Adrenal gland (tissue), 12 donors: ENCODE data around the gene REP15. TPM values are rescaled to one million over a fixed set of nuclear protein-coding genes. Genes with fewer than 3 reads are reported as not detected.
A peak's percentile ranks its signal among the peaks of the same experiment; 100 is the strongest.

Experiments used
- DNase-seq, 7 donors: peaks; one replicate each; pipeline ENCODE4 v3.0.0-alpha.2; 2019 to 2020
- H3K27ac ChIP-seq, 5 donors: fragments of 200-600 bp; sonication (generic) in 4 of 5; 1 replicate in 3 of 5; 2 replicates in 2 of 5; pipeline versions ENCODE4 v1.5.1 to v1.8.0; 2016 to 2020; ENCODE audit warnings: mild to moderate bottlenecking in 1 of 5
- H3K27me3 ChIP-seq: fragments of 200-600 bp; 2 replicates; pipeline ENCODE4 v1.8.0; 2021
- H3K36me3 ChIP-seq, 2 donors: fragments of 200-600 bp; replicated peaks in 1 of 2; 1 replicate in 1 of 2; 2 replicates in 1 of 2; pipeline versions ENCODE4 v1.5.1 to v1.8.0; 2018 to 2022
- H3K4me1 ChIP-seq, 2 donors: fragments of 200-600 bp; replicated peaks in 1 of 2; 1 replicate in 1 of 2; 2 replicates in 1 of 2; pipeline versions ENCODE4 v1.5.1 to v1.8.0; 2018 to 2021
- H3K4me3 ChIP-seq, 4 donors: fragments of 200-600 bp; sonication (generic) in 3 of 4; one replicate each; pipeline ENCODE4 v1.5.1; 2016 to 2018
- H3K9me3 ChIP-seq, 3 donors: fragments of 200-600 bp; sonication (generic) in 1 of 3; replicated peaks in 1 of 3; 1 replicate in 2 of 3; 2 replicates in 1 of 3; pipeline versions ENCODE4 v1.5.1 to v1.8.0; 2016 to 2021
- POLR2A ChIP-seq, 2 donors: fragments of 450-650 bp; IDR thresholded peaks; one replicate each; pipeline ENCODE4 v1.6.1; 2017; ENCODE audit warnings: antibody characterized with exemption in 2 of 2, mild to moderate bottlenecking in 2 of 2, moderate library complexity in 1 of 2
- WGBS, 4 donors: extraction: QIAGEN DNeasy Blood & Tissue Kit in 2 of 4; methylation state at CpG; one replicate each; pipeline versions ENCODE4 v1.1.5 to v1.1.7; 2013 to 2017; 5-methylcytosine and 5-hydroxymethylcytosine counted together
- intact Hi-C, 2 donors: fragments of 100-400 bp; cut with DNase I; formaldehyde crosslinking; loops; one replicate each; pipeline versions ENCODE4 v1.14.1 to v1.15.0; 2022 to 2023
- polyA plus RNA-seq, 3 donors: library from polyadenylated mRNA; stranded (reverse); fragments of 200-250 nt in 2 of 3; fragments of 350-450 nt in 1 of 3; fragmentation: Illumina TruSeq in 1 of 3; extraction: RNeasy Lipid Tissue Mini Kit (QIAGEN cat#74804) in 1 of 3; gene quantifications; one replicate each; pipeline ENCODE4 v1.2.3, GENCODE V29; 2013 to 2014
- total RNA-seq, 9 donors: library from RNA; depleted of rRNA in 4 of 9; stranded (reverse); fragments of >200 nt in 4 of 9; fragments of 120-200 nt in 1 of 9; fragmentation: NEBNext Ultra II Directional in 1 of 9; extraction: Animal tissue kit (Norgen Biotek cat#: 25700) in 1 of 9; gene quantifications; one replicate each; pipeline versions ENCODE4 v1.1.0 to v1.2.4, GENCODE V29; 2013 to 2023
- TF ChIP-seq, protein P1 (sequence below), 6 experiments: fragments of 450-650 bp in 4 of 6; fragments of 200-600 bp in 2 of 6; sonication (generic) in 1 of 6; IDR thresholded peaks; 1 replicate in 5 of 6; 2 replicates in 1 of 6; pipeline versions ENCODE4 v1.5.1 to v1.8.0; 2016 to 2021; ENCODE audit warnings: antibody characterized with exemption in 6 of 6, mild to moderate bottlenecking in 2 of 6, moderate library complexity in 1 of 6
- donor health status: healthy with polysubstance abuse.
- donor health status: Bipolar disorder and iron deficiency.
- donor health status: DM: yes; HTN: yes; CAD: no.
- donor health status: DM: no; HTN: no; CAD: no.
- donor health status: DM: no; HTN: no; CAD: no.
- donor health status: DM: yes; HTN: yes; CAD: no.

Gene REP15
- total and polyA plus RNA-seq, 12 donors, result 0.91 to 5.2 (median 1.8) TPM; not detected in 2

DNA sequence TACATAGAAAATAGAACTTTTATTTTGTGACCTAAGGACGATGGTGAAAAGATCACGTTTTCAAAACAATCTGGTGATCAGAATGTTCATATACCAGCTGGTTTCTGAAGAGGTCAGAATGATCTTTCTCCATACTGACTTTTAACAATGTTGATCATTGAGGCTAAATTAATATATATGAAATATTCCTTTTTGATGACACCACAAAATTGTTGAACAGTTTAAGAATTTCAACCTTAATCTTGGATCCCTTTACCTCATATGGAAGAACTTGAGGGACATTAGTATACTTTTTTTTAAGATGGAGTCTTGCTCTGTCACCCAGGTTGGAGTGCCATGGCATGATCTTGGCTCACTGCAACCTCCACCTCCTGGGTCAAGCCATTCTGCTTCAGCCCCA lies 2.8 kb upstream of the REP15 start:
- 84 to 93% (median 91%) methylated on average over 2 of the region's 2 CpGs for WGBS, 4 donors
- Histone ChIP-seq H3K36me3 (peaks cover 0 to 66% of the 10 kb centered on the region in 2 donors), H3K27me3 (no peaks in the 10 kb centered on the region), H3K4me3 (no peak overlapping the region), H3K9me3 (no peaks in the 10 kb centered on the region), H3K27ac (no peak overlapping the region), H3K4me1 (no peaks in the 10 kb centered on the region)
- DNase-seq, result no peak
- TF ChIP-seq, protein P1, sequence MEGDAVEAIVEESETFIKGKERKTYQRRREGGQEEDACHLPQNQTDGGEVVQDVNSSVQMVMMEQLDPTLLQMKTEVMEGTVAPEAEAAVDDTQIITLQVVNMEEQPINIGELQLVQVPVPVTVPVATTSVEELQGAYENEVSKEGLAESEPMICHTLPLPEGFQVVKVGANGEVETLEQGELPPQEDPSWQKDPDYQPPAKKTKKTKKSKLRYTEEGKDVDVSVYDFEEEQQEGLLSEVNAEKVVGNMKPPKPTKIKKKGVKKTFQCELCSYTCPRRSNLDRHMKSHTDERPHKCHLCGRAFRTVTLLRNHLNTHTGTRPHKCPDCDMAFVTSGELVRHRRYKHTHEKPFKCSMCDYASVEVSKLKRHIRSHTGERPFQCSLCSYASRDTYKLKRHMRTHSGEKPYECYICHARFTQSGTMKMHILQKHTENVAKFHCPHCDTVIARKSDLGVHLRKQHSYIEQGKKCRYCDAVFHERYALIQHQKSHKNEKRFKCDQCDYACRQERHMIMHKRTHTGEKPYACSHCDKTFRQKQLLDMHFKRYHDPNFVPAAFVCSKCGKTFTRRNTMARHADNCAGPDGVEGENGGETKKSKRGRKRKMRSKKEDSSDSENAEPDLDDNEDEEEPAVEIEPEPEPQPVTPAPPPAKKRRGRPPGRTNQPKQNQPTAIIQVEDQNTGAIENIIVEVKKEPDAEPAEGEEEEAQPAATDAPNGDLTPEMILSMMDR (IDR thresholded peaks at IDR 0.05), result no peak
- no peak for TF ChIP-seq POLR2A (IDR thresholded peaks at IDR 0.05)
- intact Hi-C loops, result no loop called here

DNA sequence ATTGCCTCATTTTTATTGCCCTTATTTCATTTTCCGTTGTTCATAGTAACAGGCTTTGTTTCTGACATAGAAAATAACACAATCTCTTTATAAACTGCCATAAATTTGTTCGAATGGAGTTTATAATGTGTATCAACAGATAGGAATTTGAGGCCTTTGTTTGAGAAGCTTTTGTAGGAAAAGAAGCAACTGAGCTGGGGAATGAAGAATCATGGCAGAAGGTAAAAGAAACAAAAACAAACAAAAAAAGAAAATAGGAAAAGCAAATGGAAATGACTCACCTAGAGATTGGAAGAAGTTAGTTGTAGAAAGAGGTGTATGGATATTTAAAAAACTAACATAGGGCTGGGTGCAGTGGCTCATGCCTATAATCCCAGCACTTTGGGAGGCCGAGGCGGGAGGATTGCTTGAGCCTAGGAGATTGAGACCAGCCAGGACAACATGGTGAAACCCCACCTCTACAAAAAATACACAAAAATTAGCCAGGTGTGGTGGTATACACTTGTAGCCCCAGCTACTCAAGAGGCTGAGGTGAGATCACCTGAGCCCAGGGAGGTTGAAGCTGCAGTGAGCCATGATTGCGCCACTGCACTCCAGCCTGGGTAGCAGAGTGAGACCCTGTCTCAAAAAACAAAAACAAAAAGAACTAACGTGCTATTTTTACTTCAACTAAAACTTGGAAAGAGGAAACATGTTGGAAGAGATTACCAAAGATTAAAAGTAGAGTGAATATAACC lies 523 bp upstream of the REP15 start:
- Histone ChIP-seq H3K4me1 (no peaks in the 10 kb centered on the region), H3K4me3 (no peak overlapping the region), H3K9me3 (no peaks in the 10 kb centered on the region), H3K27me3 (no peaks in the 10 kb centered on the region), H3K36me3 (peaks cover 0 to 44% of the 10 kb centered on the region in 2 donors), H3K27ac (no peak overlapping the region)
- WGBS, 4 donors, result 90 to 96% (median 92%) methylated on average over 6 of the region's 6 CpGs
- no peak for DNase-seq
- intact Hi-C loops, result no loop called here
- TF ChIP-seq, protein P1 (IDR thresholded peaks at IDR 0.05), result no peak
- no peak for TF ChIP-seq POLR2A (IDR thresholded peaks at IDR 0.05)

DNA sequence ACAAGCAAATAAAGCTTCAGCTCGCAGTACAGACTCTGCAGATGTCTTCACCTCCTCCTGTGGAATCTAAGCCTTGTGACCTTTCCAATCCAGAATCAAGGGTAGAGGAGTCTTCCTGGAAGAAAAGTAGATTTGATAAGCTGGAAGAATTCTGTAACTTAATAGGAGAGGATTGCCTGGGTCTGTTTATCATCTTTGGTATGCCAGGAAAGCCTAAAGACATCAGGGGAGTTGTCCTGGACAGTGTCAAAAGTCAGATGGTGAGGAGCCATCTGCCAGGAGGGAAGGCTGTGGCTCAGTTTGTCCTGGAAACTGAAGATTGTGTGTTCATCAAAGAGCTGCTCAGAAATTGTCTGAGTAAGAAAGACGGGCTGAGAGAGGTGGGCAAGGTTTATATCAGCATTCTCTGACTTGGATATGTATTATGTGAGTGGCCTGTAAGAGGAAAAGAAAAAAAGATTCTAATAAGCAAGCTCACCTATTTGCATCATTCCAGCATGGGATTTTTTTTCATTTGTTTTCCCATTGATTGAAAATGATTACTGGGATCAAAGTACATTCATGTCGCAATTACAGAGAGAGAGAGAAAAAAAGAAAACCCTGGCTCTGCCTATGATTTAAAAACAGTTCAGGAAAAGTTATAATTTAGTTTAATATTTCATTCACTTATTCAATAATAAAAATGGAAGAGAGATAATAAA lies 767 bp downstream of the REP15 start:
- H3K36me3 ChIP-seq, result peaks cover 0 to 32% of the 10 kb centered on the region in 2 donors
- DNase-seq, result no peak
- no peaks in the 10 kb centered on the region for H3K9me3 ChIP-seq
- H3K4me3 ChIP-seq, result no peak overlapping the region
- H3K4me1 ChIP-seq, result no peaks in the 10 kb centered on the region
- no peaks in the 10 kb centered on the region for H3K27me3 ChIP-seq
- WGBS, 4 donors, result 85 to 98% (median 95%) methylated on average over 3 of the region's 3 CpGs
- no peak overlapping the region for H3K27ac ChIP-seq
- intact Hi-C loops, result no loop called here
- TF ChIP-seq, protein P1 (IDR thresholded peaks at IDR 0.05), result no peak
- TF ChIP-seq POLR2A (IDR thresholded peaks at IDR 0.05), result no peak

DNA sequence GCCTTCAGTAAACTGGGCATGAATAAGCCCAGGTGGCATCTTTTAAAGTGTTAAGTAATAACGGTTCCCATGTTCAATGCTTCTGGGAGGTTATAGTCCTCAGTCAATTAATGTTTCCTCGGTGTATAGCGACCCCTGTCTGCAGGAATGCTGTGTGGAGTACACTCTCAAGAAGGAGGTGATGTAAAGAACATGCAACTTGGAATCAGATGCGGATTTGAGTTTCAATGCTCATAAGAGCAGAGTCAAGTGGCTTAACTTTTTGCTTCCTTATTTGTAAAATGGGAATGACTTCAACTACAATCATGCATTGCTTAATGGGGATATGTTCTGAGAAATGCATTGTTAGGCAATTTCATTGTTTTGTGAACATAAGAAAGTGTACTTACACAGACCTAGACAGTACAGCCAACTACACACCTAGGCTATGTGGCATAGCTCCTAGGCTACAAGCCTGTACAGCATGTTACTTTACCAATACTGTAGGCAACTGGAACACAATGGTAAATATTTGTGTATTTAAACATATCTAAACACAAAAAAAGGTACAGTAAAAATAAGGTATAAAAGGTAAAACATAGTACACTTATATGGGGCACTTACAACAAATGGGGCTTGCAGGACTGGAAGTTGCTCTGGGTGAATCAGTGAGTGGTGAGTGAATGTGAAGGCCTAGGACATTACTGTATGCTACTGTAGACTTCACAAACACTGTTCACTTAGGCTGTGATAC lies 7.6 kb downstream of the REP15 start:
- TF ChIP-seq, protein P1 (IDR thresholded peaks at IDR 0.05), result peak; percentile 73 to 83 (median 79)
- TF ChIP-seq POLR2A (IDR thresholded peaks at IDR 0.05), result no peak
- intact Hi-C loops, result no loop called here
- 3 to 8% (median 3%) methylated on average over 4 of the region's 4 CpGs for WGBS, 4 donors
- H3K4me3 ChIP-seq, result no peak overlapping the region
- H3K27me3 ChIP-seq, result no peaks in the 10 kb centered on the region
- H3K4me1 ChIP-seq, result no peaks in the 10 kb centered on the region
- no peak overlapping the region for H3K27ac ChIP-seq
- no peaks in the 10 kb centered on the region for H3K36me3 ChIP-seq
- DNase-seq, result peak; percentile 55 to 88 (median 72)
- H3K9me3 ChIP-seq, result no peaks in the 10 kb centered on the region
